K562 (cell line): ENCODE data around the gene EYA2. TPM values are rescaled to one million over a fixed set of nuclear protein-coding genes. Genes with fewer than 3 reads are reported as not detected.

ENCODE experiments used
- ATAC-seq: fragments of 200-7000 bp; cut with Tn5 transposase; 3 replicates; pipeline ENCODE4 v1.9.1; 2020; ENCODE audit warnings: moderate library complexity
- BruUV-seq: library from RNA; stranded (reverse); fragments of 400-500 nt; replicated peaks from 2 replicates; lab custom pipeline; 2021; lab: Mats Ljungman, UMichigan
- CTCF ChIA-PET: fragments of 300-600 bp; formaldehyde crosslinking; extraction: SDS; loops from one replicate; lab custom pipeline; 2021; ENCODE audit warnings: low intra/inter-chr PET ratio; lab: Yijun Ruan, JAX
- POLR2A ChIA-PET: fragments of 300-600, 350-650 bp; sonication (Branson Sonifier 250); formaldehyde crosslinking; extraction: SDS; loops from one replicate; lab custom pipeline; 2021; ENCODE audit warnings: antibody characterized with exemption, inconsistent platforms; lab: Yijun Ruan, JAX
- DNase-seq, 4 experiments: peaks; one replicate each; pipeline versions ENCODE4 v3.0.0 to v3.0.0-alpha.2; 2011 to 2018; ENCODE audit warnings: low spot score in 3 of 4, mixed read lengths in 3 of 4; ENCODE audit errors: extremely low read depth in 1 of 4
- FAIRE-seq: peaks from 2 replicates; lab custom pipeline; 2011; peaks lifted over from hg19 to GRCh38; lab: Jason Lieb, UNC
- H2AFZ ChIP-seq: 2 replicates; pipeline ENCODE4 v1.6.0; 2011; ENCODE audit warnings: low read depth, low read length, control low read depth, inconsistent platforms
- H3K27ac ChIP-seq: fragments of 200-600 bp; 3 replicates; pipeline ENCODE4 v1.8.0; 2011; ENCODE audit warnings: low read depth, mild to moderate bottlenecking, control low read depth, inconsistent platforms, low read length, moderate library complexity, mixed read lengths; ENCODE audit errors: extremely low read depth
- H3K27me3 ChIP-seq, 2 experiments: fragments of 300-600 bp in 1 of 2; 2 replicates in 1 of 2; 3 replicates in 1 of 2; pipeline versions ENCODE4 v1.6.0 to v1.8.0; 2011; ENCODE audit warnings: inconsistent platforms in 2 of 2, low read length in 2 of 2, mild to moderate bottlenecking in 1 of 2, mixed read lengths in 1 of 2, moderate library complexity in 1 of 2; ENCODE audit not compliant: control insufficient read depth in 2 of 2, insufficient read depth in 2 of 2
- H3K36me3 ChIP-seq: fragments of 300-600 bp; 3 replicates; pipeline ENCODE4 v1.8.0; 2011; ENCODE audit warnings: mild to moderate bottlenecking, low read length, inconsistent platforms; ENCODE audit not compliant: control insufficient read depth, insufficient read depth
- H3K4me1 ChIP-seq, 2 experiments: fragments of 200-600 bp in 1 of 2; replicated peaks in 1 of 2; 2 replicates in 1 of 2; 3 replicates in 1 of 2; pipeline versions ENCODE4 v1.5.1 to v1.8.0; 2011; ENCODE audit warnings: inconsistent platforms in 2 of 2, low read length in 2 of 2, mild to moderate bottlenecking in 1 of 2, mixed read lengths in 1 of 2, moderate library complexity in 1 of 2; ENCODE audit not compliant: control insufficient read depth in 2 of 2, insufficient read depth in 2 of 2
- H3K4me2 ChIP-seq: 2 replicates; pipeline ENCODE4 v1.6.1; 2011; ENCODE audit warnings: low read length, control low read depth, inconsistent platforms, mixed read lengths; ENCODE audit not compliant: insufficient read depth
- H3K4me3 ChIP-seq: fragments of 200-600 bp; sonication (generic), shearing (Covaris generic); 2 replicates; pipeline ENCODE4 v1.5.1; 2016; ENCODE audit warnings: control low read depth, inconsistent platforms
- H3K79me2 ChIP-seq: fragments of 200-600 bp; 3 replicates; pipeline ENCODE4 v1.8.0; 2011; ENCODE audit warnings: low read length, inconsistent platforms; ENCODE audit not compliant: control insufficient read depth, insufficient read depth
- H3K9ac ChIP-seq, 2 experiments: 2 replicates each; pipeline versions ENCODE4 v1.6.0 to v1.6.1; 2011; ENCODE audit warnings: low read depth in 2 of 2, low read length in 2 of 2, control low read depth in 1 of 2, inconsistent platforms in 1 of 2, mild to moderate bottlenecking in 1 of 2, mixed read lengths in 1 of 2; ENCODE audit not compliant: insufficient read depth in 1 of 2
- H3K9me1 ChIP-seq: one replicate; pipeline ENCODE4 v1.6.0; 2011; ENCODE audit warnings: inconsistent platforms, mild to moderate bottlenecking, low read length, moderate library complexity; ENCODE audit not compliant: control insufficient read depth, insufficient read depth
- H3K9me3 ChIP-seq: replicated peaks from 2 replicates; pipeline ENCODE4 v1.5.1; 2011; ENCODE audit warnings: low read depth, low read length, inconsistent platforms; ENCODE audit not compliant: control insufficient read depth, insufficient read depth
- H4K20me1 ChIP-seq: replicated peaks from 2 replicates; pipeline ENCODE4 v1.6.1; 2011; ENCODE audit warnings: low read length, inconsistent platforms, mixed read lengths; ENCODE audit not compliant: control insufficient read depth, insufficient read depth
- CREB3 ChIP-seq: fragments of 450-650 bp; conservative IDR thresholded peaks from 2 replicates; pipeline ENCODE4 v1.6.1; 2016; ENCODE audit warnings: missing genetic modification characterization, low read depth, mild to moderate bottlenecking, missing compliant biosample characterization, moderate library complexity
- CSDE1 ChIP-seq, 2 experiments: fragments of 450-650 bp; IDR thresholded peaks; 2 replicates each; pipeline ENCODE4 v1.6.1; 2016; ENCODE audit warnings: mild to moderate bottlenecking in 1 of 2
- GABPA ChIP-seq: fragments of 200-800 bp; sonication (Bioruptor generic); conservative IDR thresholded peaks from 2 replicates; pipeline ENCODE4 v1.6.1; 2016; ENCODE audit warnings: low read depth, missing genetic modification characterization, missing compliant biosample characterization
- HDAC8 ChIP-seq: fragments of 450-650 bp; IDR thresholded peaks from 2 replicates; pipeline ENCODE4 v1.6.1; 2016; ENCODE audit warnings: mild to moderate bottlenecking, missing genetic modification characterization, moderate library complexity, missing compliant biosample characterization
- KLF1 ChIP-seq: fragments of 450-650 bp; IDR thresholded peaks from 2 replicates; pipeline ENCODE4 v1.6.1; 2016; ENCODE audit warnings: missing genetic modification characterization, missing compliant biosample characterization
- PTTG1 ChIP-seq: fragments of 450-650 bp; IDR thresholded peaks from 2 replicates; pipeline ENCODE4 v1.6.1; 2016; ENCODE audit warnings: low read depth, mild to moderate bottlenecking, missing genetic modification characterization, missing compliant biosample characterization
- SMARCE1 ChIP-seq: fragments of 450-650 bp; IDR thresholded peaks from 2 replicates; pipeline ENCODE4 v1.7.1; 2016; ENCODE audit warnings: mild to moderate bottlenecking
- STAT5A ChIP-seq: IDR thresholded peaks from 2 replicates; pipeline ENCODE4 v1.6.1; 2012; ENCODE audit warnings: low read length, inconsistent platforms, borderline replicate concordance
- TBP ChIP-seq: optimal IDR thresholded peaks from 2 replicates; pipeline ENCODE3; 2011; ENCODE audit warnings: low read depth, low read length, improper control_type of control experiment
- ZBTB34 ChIP-seq: fragments of 250-450 bp; sonication (Bioruptor Pico); IDR thresholded peaks from 2 replicates; pipeline ENCODE4 v1.8.0; 2021; ENCODE audit warnings: mild to moderate bottlenecking, moderate library complexity
- ZFP1 ChIP-seq: fragments of 450-650 bp; formaldehyde crosslinking; IDR thresholded peaks from 2 replicates; pipeline ENCODE4 v1.4.0; 2020; ENCODE audit warnings: mild to moderate bottlenecking, mixed read lengths
- ZNF175 ChIP-seq: fragments of 200-800 bp; sonication (Bioruptor generic); IDR thresholded peaks from 2 replicates; pipeline ENCODE4 v1.6.1; 2016; ENCODE audit warnings: low read depth, mild to moderate bottlenecking, missing genetic modification characterization, missing compliant biosample characterization
- ZNF311 ChIP-seq: fragments of 250-450 bp; sonication (Bioruptor Pico); IDR thresholded peaks from 2 replicates; pipeline ENCODE4 v1.4.0; 2020; ENCODE audit warnings: mild to moderate bottlenecking, moderate library complexity
- WGBS: fragments of 100-300 bp; shearing (Covaris generic); methylation state at CpG from one replicate; pipeline ENCODE4 v1.1.6; 2016; ENCODE audit warnings: low coverage, mixed read lengths; ENCODE audit not compliant: insufficient coverage; ENCODE audit errors: missing lambda C conversion rate; 5-methylcytosine and 5-hydroxymethylcytosine counted together
- in situ Hi-C: fragments of 300-500 bp; cut with MboI; formaldehyde crosslinking; loops from 4 replicates; pipeline ENCODE4 v1.15.0; 2018; ENCODE audit warnings: inconsistent platforms, mixed read lengths
- intact Hi-C: fragments of 100-400 bp; cut with micrococcal nuclease; formaldehyde crosslinking; loops from 2 replicates; pipeline ENCODE4 v1.14.2; 2022
- polyA plus RNA-seq, 8 experiments: library from polyadenylated mRNA; depleted of rRNA in 4 of 8; stranded (reverse) in 5 of 8; unstranded in 3 of 8; fragments of >200 nt; fragmentation: Nextera tagmentation in 2 of 8; fragmentation: Illumina TruSeq in 1 of 8; extraction: Ambion mirVana in 2 of 8; extraction: Trizol in 1 of 8; gene quantifications; 2 replicates each; pipeline versions ENCODE4 v1.2.1 to v1.2.3, GENCODE V29; 2011 to 2014; ENCODE audit warnings: inconsistent platforms in 1 of 8, missing spikeins in 1 of 8
- total RNA-seq, 7 experiments: library from RNA; depleted of rRNA in 6 of 7; stranded (reverse); fragments of >200 nt in 6 of 7; fragmentation: Illumina TruSeq in 2 of 7; extraction: Trizol in 2 of 7; gene quantifications; 2 replicates each; pipeline versions ENCODE4 v1.2.1 to v1.2.3, GENCODE V29; 2011 to 2021; ENCODE audit warnings: low replicate concordance in 1 of 7
- TF ChIP-seq, protein P1 (sequence below): fragments of 200-800 bp; sonication (Bioruptor generic); IDR thresholded peaks from 2 replicates; pipeline ENCODE4 v1.6.1; 2016; ENCODE audit warnings: missing genetic modification characterization, missing compliant biosample characterization

Gene EYA2
- total and polyA plus RNA-seq, 9 of the 15 experiments (the other 6 are each of a cell fraction or from before 2014, with no cell fraction given) = 0.03 TPM; not detected in 8

- BruUV-seq = no TSS peak
- no peak overlapping the region for H3K4me2 ChIP-seq
- POLR2A ChIA-PET = no interaction called here
Observed at GRCh38 chr20:47124181-47124717, 229.6 kb downstream of the EYA2 start.

More at GRCh38 chr20:47124181-47124717, 229.6 kb downstream of the EYA2 start:
- Histone ChIP-seq H3K4me3 (no peak overlapping the region), H3K27ac (no peak overlapping the region), H3K36me3 (no peaks in the 10 kb centered on the region), H3K27me3 (peaks cover 22 to 39% of the 10 kb centered on the region in 2 experiments), H3K9ac (no peak overlapping the region), H4K20me1 (no peaks in the 10 kb centered on the region), H3K9me3 (no peaks in the 10 kb centered on the region), H2AFZ (no peak overlapping the region), H3K79me2 (no peaks in the 10 kb centered on the region), H3K4me1 (no peaks in the 10 kb centered on the region), H3K9me1 (no peaks in the 10 kb centered on the region)
- CTCF ChIA-PET = no interaction called here
- ATAC-seq (no peak), FAIRE-seq (no peak), DNase-seq (no peak)
- WGBS = 0% methylated on average over 3 of the region's 3 CpGs
- intact Hi-C loops (no loop called here), in situ Hi-C loops (no loop called here)
- TF ChIP-seq SMARCE1 (no peak), HDAC8 (0 out of 2 replicates have a peak, but pooled peaks have one; percentile 67), ZNF175 (0 out of 2 replicates have a peak, but pooled peaks have one; percentile 39), ZNF311 (CRISPR knock-in tag) (0 out of 2 replicates have a peak, but pooled peaks have one; percentile 39), TBP (no peak), CREB3 (tag) (no peak), ZBTB34 (CRISPR knock-in tag) (no peak), ZFP1 (no peak), KLF1 (tag) (no peak), PTTG1 (0 out of 2 replicates have a peak, but pooled peaks have one; percentile 55), CSDE1 (IDR thresholded peaks at IDR 0.05) (no peak), GABPA (tag) (no peak), STAT5A (no peak)
- TF ChIP-seq, protein P1, sequence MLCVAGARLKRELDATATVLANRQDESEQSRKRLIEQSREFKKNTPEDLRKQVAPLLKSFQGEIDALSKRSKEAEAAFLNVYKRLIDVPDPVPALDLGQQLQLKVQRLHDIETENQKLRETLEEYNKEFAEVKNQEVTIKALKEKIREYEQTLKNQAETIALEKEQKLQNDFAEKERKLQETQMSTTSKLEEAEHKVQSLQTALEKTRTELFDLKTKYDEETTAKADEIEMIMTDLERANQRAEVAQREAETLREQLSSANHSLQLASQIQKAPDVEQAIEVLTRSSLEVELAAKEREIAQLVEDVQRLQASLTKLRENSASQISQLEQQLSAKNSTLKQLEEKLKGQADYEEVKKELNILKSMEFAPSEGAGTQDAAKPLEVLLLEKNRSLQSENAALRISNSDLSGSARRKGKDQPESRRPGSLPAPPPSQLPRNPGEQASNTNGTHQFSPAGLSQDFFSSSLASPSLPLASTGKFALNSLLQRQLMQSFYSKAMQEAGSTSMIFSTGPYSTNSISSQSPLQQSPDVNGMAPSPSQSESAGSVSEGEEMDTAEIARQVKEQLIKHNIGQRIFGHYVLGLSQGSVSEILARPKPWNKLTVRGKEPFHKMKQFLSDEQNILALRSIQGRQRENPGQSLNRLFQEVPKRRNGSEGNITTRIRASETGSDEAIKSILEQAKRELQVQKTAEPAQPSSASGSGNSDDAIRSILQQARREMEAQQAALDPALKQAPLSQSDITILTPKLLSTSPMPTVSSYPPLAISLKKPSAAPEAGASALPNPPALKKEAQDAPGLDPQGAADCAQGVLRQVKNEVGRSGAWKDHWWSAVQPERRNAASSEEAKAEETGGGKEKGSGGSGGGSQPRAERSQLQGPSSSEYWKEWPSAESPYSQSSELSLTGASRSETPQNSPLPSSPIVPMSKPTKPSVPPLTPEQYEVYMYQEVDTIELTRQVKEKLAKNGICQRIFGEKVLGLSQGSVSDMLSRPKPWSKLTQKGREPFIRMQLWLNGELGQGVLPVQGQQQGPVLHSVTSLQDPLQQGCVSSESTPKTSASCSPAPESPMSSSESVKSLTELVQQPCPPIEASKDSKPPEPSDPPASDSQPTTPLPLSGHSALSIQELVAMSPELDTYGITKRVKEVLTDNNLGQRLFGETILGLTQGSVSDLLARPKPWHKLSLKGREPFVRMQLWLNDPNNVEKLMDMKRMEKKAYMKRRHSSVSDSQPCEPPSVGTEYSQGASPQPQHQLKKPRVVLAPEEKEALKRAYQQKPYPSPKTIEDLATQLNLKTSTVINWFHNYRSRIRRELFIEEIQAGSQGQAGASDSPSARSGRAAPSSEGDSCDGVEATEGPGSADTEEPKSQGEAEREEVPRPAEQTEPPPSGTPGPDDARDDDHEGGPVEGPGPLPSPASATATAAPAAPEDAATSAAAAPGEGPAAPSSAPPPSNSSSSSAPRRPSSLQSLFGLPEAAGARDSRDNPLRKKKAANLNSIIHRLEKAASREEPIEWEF = no peak
